GM19099 (cell line): Measurements from ENCODE around the gene CHST9.

Source experiments
- POLR2A ChIP-seq: IDR thresholded peaks from 3 replicates; pipeline ENCODE4 v1.6.1; 2011; ENCODE audit warnings: low read depth; ENCODE audit not compliant: insufficient read length; ENCODE audit errors: extremely low read depth

The CHST9 gene

GRCh38 chr18:27130065-27130630 lies 55.0 kb downstream of the CHST9 start:
- no peak for TF ChIP-seq POLR2A

GRCh38 chr18:27124196-27124595 lies 60.9 kb downstream of the CHST9 start:
- TF ChIP-seq POLR2A = no peak

- TF ChIP-seq POLR2A = no peak
These were observed 64.0 kb downstream of the CHST9 start for GRCh38 chr18:27121108-27121507.

- TF ChIP-seq POLR2A = no peak
These were observed 64.9 kb downstream of the CHST9 start for GRCh38 chr18:27120246-27120645.

GRCh38 chr18:27118973-27119372 lies 66.1 kb downstream of the CHST9 start:
- TF ChIP-seq POLR2A = no peak

GRCh38 chr18:27114842-27115241 lies 70.3 kb downstream of the CHST9 start:
- no peak for TF ChIP-seq POLR2A

GRCh38 chr18:27113358-27113757 lies 71.8 kb downstream of the CHST9 start:
- TF ChIP-seq POLR2A = no peak

- TF ChIP-seq POLR2A = no peak
These were observed 74.8 kb downstream of the CHST9 start for GRCh38 chr18:27110319-27110718.

- no peak for TF ChIP-seq POLR2A
These were observed 75.7 kb downstream of the CHST9 start for GRCh38 chr18:27109451-27109850.

GRCh38 chr18:27108842-27109241 lies 76.3 kb downstream of the CHST9 start:
- no peak for TF ChIP-seq POLR2A

- TF ChIP-seq POLR2A = no peak
These were observed 80.4 kb downstream of the CHST9 start for GRCh38 chr18:27104743-27105142.

GRCh38 chr18:27094621-27095020 lies 90.5 kb downstream of the CHST9 start:
- TF ChIP-seq POLR2A = no peak

- no peak for TF ChIP-seq POLR2A
These were observed 103.4 kb downstream of the CHST9 start for GRCh38 chr18:27081701-27082100.

- no peak for TF ChIP-seq POLR2A
These were observed 109.3 kb downstream of the CHST9 start for GRCh38 chr18:27075828-27076227.

- TF ChIP-seq POLR2A = no peak
These were observed 111.7 kb downstream of the CHST9 start for GRCh38 chr18:27073404-27073830.

- no peak for TF ChIP-seq POLR2A
These were observed 120.4 kb downstream of the CHST9 start for GRCh38 chr18:27064673-27065072.

- TF ChIP-seq POLR2A = no peak
These were observed 122.3 kb downstream of the CHST9 start for GRCh38 chr18:27062802-27063201.
